ENCODE data around the gene CKB. TPM values are rescaled to one million over a fixed set of nuclear protein-coding genes. Genes with fewer than 3 reads are reported as not detected.

CKB gene
- polyA plus RNA-seq, 2 of the 4 experiments (the other 2 are of a cell fraction) = 52.3 to 79.8 TPM

DNA sequence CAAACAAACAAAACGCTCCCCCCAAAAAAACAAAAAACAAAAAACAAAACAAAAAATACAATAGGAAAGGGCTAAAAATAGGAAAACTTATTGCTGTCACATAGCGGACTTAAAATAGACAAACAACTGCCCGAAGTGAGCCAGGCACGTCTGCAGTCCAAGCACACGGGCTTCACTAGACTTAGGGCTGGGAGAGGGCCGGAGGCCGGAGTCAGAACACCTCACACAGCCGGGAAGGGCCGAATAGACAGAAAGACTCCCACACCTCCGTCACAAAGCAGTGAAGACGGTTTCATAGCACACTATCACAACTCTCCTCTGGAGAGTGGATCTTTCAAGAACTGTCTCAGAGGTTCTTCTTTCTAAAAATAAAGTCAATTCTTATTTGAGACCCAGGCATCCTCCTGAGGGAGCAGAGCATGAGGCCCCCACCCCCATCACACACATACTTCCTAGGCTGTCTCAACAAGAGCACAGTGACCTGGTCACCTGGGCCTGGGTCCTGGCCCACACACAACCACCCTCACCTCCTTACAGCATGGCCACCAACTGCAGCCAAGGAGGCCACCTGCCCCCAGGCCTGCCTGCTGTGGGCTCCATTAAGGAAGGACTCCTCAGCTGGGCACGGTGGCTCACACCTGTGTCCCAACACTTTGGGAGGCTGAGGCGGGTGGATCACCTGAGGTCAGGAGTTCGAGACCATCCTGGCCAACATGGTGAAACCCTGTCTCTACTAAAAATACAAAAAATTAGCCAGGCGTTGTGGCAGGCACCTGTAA is 33.1 kb upstream of the CKB start:
- ChIA-PET POLR2A (no interaction called here), CTCF (interaction anchor here (6.8 to 28.8 kb wide), 3 partner anchors 8 to 37 kb away, joined by 52 to 489 read pairs (median 100); partner anchors contain the start of gene CKB)
- no peak overlapping the region for H3K27ac ChIP-seq
- no peak overlapping the region for H3K4me3 ChIP-seq
- WGBS (ENCODE audit: missing lambda C conversion rate) = 90% methylated on average over 15 of the region's 15 CpGs
- FAIRE-seq (no peak), DNase-seq (ENCODE audit: low read depth in 1 of 2, low spot score in 1 of 2) (no peak), ATAC-seq (peak in 1 of 2 experiments; percentile 9; a peak in 1 of 6 replicates)
- TF ChIP-seq FOSL2 (IDR thresholded peaks at IDR 0.05) (no peak), FOSL2 (CRISPR knock-in tag; IDR thresholded peaks at IDR 0.05) (no peak), RFX5 (IDR thresholded peaks at IDR 0.05) (no peak), ZC3H11A (IDR thresholded peaks at IDR 0.05) (no peak), RNF2 (IDR thresholded peaks at IDR 0.05; ENCODE audit: borderline replicate concordance, low read depth) (no peak), NFE2L2 (conservative IDR thresholded peaks at IDR 0.05; ENCODE audit: low read length) (no peak), CBX2 (IDR thresholded peaks at IDR 0.05; ENCODE audit: borderline replicate concordance, low read depth) (no peak), SREBF2 (IDR thresholded peaks at IDR 0.05) (no peak), RCOR1 (IDR thresholded peaks at IDR 0.05; ENCODE audit: low read depth, low read length) (no peak), FOSB (CRISPR knock-in tag; IDR thresholded peaks at IDR 0.05) (no peak)
- H3K9me3 ChIP-seq = no peaks in the 10 kb centered on the region
- peaks cover 35% of the 10 kb centered on the region; the same call in 2 of the 3 replicates for H3K4me1 ChIP-seq
- no peak overlapping the region for H3K4me2 ChIP-seq

DNA sequence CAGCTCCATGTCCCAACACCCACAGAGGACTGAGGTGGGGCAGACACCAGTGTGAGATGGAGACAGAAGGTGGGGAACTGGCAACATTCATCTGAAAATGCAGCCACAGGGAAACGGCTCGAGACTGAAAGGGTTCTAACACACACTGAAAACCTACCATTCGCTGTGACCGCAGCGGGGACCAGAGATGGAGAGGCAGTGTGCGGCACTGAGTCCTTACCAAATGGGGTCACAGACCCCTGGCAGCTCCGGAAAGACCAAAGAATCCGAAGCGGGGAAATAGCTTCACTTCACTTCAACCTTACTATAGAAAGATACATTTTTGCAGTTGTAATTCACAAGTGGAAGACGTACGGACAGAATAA is 30.2 kb upstream of the CKB start:
- TF ChIP-seq CEBPB (IDR thresholded peaks at IDR 0.05) (no peak), MYC (IDR thresholded peaks at IDR 0.05; ENCODE audit: borderline replicate concordance, low read length) (no peak), EHF (CRISPR knock-in tag; IDR thresholded peaks at IDR 0.05) (no peak), RCOR1 (IDR thresholded peaks at IDR 0.05; ENCODE audit: low read depth, low read length) (no peak)
- ATAC-seq (no peak), FAIRE-seq (no peak), DNase-seq (ENCODE audit: low read depth in 1 of 2, low spot score in 1 of 2) (no peak)
- no peak overlapping the region for H3K27ac ChIP-seq
- no peak overlapping the region for H3K4me3 ChIP-seq
- POLR2A ChIA-PET = interaction anchor here (0.8 to 1.5 kb wide), 2 partner anchors 9 to 31 kb away, joined by 3 to 10 read pairs; partner anchors contain the start of gene BAG5
- H3K9me3 ChIP-seq = no peaks in the 10 kb centered on the region
- H3K4me1 ChIP-seq = peaks cover 14% of the 10 kb centered on the region; the same call in 2 of the 3 replicates
- CTCF ChIA-PET = interaction anchor here (0.6 to 28.8 kb wide), 5 partner anchors 9 to 351 kb away, joined by 4 to 489 read pairs (median 6); partner anchors contain the start of genes BAG5 and CKB
- H3K4me2 ChIP-seq = peak overlapping the region; percentile 30; the same call in 1 of the 3 replicates
- WGBS (ENCODE audit: missing lambda C conversion rate) = 92% methylated on average over 11 of the region's 11 CpGs

DNA sequence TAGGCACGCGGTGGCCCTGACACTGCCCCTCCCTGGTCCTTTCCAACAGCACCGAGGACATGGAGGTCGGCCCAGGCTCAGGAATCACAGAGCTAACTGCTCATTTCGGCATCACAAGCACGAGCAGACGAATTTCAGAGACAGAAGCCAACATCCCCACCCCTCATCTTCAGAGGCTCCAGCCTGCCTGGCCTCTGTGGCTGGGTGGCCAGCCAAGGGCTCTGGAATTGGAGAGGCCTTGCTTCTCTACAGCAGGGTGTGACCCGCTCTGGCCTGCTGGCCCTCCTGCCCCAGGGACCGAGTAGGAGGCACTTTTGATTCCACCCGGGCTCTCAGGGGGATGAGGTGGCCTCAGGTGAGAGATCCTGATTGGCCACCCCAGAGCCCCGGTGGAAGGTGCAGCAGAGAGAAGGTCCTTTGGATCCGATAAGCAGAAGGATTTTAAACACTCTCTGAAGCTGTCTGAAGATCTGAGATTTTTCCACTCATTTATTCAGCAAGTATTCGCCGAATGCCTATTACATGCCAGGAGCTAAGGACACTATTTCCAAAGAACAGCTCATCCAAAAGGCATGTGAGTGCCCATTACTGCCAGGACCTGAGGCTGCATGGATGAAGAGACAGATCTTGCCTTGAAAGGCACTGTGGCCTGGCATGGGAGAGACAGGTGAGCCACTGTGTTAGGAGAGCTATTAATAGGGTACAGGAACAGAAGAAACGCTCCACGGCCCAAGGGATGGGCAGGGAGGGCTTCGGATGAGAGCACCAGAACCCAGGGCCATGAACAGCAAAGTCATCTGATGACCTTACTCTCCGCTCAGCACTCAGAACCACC is 29.6 kb upstream of the CKB start:
- Histone ChIP-seq H3K27ac (peak overlapping the region in 1 of 2 experiments; percentile 19; a peak in 3 of 6 replicates), H3K9me3 (no peaks in the 10 kb centered on the region), H3K4me2 (peak overlapping the region; percentile 30; the same call in 2 of the 3 replicates), H3K4me3 (no peak overlapping the region), H3K4me1 (peaks cover 14% of the 10 kb centered on the region; the same call in 2 of the 3 replicates)
- FAIRE-seq (no peak), ATAC-seq (peak; percentile 9 to 19; a peak in 3 of 6 replicates), DNase-seq (ENCODE audit: low read depth in 1 of 2, low spot score in 1 of 2) (no peak)
- 78% methylated on average over 15 of the region's 18 CpGs for WGBS (ENCODE audit: missing lambda C conversion rate)
- TF ChIP-seq CBX8 (IDR thresholded peaks at IDR 0.05) (no peak), EHF (CRISPR knock-in tag; IDR thresholded peaks at IDR 0.05) (no peak), JUN (IDR thresholded peaks at IDR 0.05) (no peak), ZSCAN20 (CRISPR knock-in tag; IDR thresholded peaks at IDR 0.05) (no peak)
- CTCF ChIA-PET = interaction anchor here (0.6 to 28.8 kb wide), 7 partner anchors 9 to 447 kb away, joined by 3 to 489 read pairs (median 4); partner anchors contain the start of genes BAG5 and CKB
- POLR2A ChIA-PET = interaction anchor here (0.8 to 1.5 kb wide), 2 partner anchors 9 to 31 kb away, joined by 3 to 10 read pairs; partner anchors contain the start of gene BAG5

DNA sequence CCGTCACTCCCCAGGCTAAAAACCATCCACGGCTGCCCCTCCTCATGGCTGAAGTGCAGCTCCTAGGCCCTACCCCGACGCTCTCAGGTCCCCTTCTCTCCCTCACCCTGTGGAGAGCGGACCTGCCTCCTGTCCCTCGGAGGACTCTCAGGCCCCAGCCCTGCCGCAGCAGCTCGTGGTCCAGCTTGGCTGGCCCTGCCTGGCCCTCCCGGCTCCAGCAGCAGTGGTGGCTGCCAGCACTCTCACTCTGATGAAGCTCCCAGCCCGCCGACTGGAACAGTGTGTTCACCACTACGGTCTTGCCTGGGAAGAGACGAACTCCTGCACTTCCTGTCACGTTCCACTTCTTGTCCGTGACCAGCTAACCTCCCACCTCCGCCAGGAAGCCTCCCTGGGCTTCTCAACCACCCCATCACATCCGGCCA is 28.7 kb upstream of the CKB start:
- ChIA-PET CTCF (interaction anchor here (1.1 to 28.8 kb wide), 6 partner anchors 7 to 446 kb away, joined by 3 to 489 read pairs (median 4); partner anchors contain the start of genes BAG5, CKB and COA8), POLR2A (no interaction called here)
- DNase-seq (ENCODE audit: low read depth in 1 of 2, low spot score in 1 of 2) (no peak), FAIRE-seq (no peak), ATAC-seq (no peak)
- no peak overlapping the region for H3K4me2 ChIP-seq
- TF ChIP-seq, protein P1, sequence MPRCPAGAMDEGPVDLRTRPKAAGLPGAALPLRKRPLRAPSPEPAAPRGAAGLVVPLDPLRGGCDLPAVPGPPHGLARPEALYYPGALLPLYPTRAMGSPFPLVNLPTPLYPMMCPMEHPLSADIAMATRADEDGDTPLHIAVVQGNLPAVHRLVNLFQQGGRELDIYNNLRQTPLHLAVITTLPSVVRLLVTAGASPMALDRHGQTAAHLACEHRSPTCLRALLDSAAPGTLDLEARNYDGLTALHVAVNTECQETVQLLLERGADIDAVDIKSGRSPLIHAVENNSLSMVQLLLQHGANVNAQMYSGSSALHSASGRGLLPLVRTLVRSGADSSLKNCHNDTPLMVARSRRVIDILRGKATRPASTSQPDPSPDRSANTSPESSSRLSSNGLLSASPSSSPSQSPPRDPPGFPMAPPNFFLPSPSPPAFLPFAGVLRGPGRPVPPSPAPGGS (IDR thresholded peaks at IDR 0.05) = no peak
- TF ChIP-seq ESRRA (IDR thresholded peaks at IDR 0.05; ENCODE audit: borderline replicate concordance, low read length) = no peak
- H3K4me1 ChIP-seq = peaks cover 14% of the 10 kb centered on the region; the same call in 2 of the 3 replicates
- H3K4me3 ChIP-seq = no peak overlapping the region
- no peak overlapping the region; a peak in 1 of 6 replicates for H3K27ac ChIP-seq
- no peaks in the 10 kb centered on the region for H3K9me3 ChIP-seq
- 91% methylated on average over 15 of the region's 17 CpGs for WGBS (ENCODE audit: missing lambda C conversion rate)

All from A549 (cell line).